HEK293T (cell line): ENCODE data around the gene TCFL5.

Source experiments
- CTCF ChIA-PET: fragments of 350-600 bp; formaldehyde crosslinking; extraction: SDS; loops from one replicate; lab custom pipeline; 2021; ENCODE audit warnings: antibody characterized with exemption, inconsistent platforms; lab: Yijun Ruan, JAX
- POLR2A ChIA-PET: fragments of 350-600 bp; formaldehyde crosslinking; extraction: SDS; loops from one replicate; lab custom pipeline; 2020; ENCODE audit warnings: antibody characterized with exemption, inconsistent platforms; lab: Yijun Ruan, JAX
- DNase-seq: peaks from one replicate; pipeline ENCODE4 v3.0.0; 2012; ENCODE audit warnings: mixed read lengths; ENCODE audit errors: extremely low spot score
- ARNT ChIP-seq: fragments of 450-650 bp; IDR thresholded peaks from 2 replicates; pipeline ENCODE4 v1.6.1; 2017; ENCODE audit warnings: mild to moderate bottlenecking
- BHLHE40 ChIP-seq: fragments of 450-650 bp; IDR thresholded peaks from 2 replicates; pipeline ENCODE4 v1.6.1; 2016; ENCODE audit warnings: mild to moderate bottlenecking, moderate library complexity, borderline replicate concordance
- CTBP1 ChIP-seq: fragments of 450-650 bp; IDR thresholded peaks from 2 replicates; pipeline ENCODE4 v1.6.1; 2016; ENCODE audit warnings: borderline replicate concordance
- ELF4 ChIP-seq: fragments of 450-650 bp; IDR thresholded peaks from 2 replicates; pipeline ENCODE4 v1.6.1; 2017; ENCODE audit warnings: antibody characterized with exemption
- FOXA1 ChIP-seq: fragments of 450-650 bp; IDR thresholded peaks from 2 replicates; pipeline ENCODE4 v1.6.1; 2016; ENCODE audit warnings: mild to moderate bottlenecking
- FOXK2 ChIP-seq: fragments of 450-650 bp; IDR thresholded peaks from 2 replicates; pipeline ENCODE4 v1.6.1; 2016; ENCODE audit warnings: mild to moderate bottlenecking
- FOXM1 ChIP-seq: fragments of 450-650 bp; IDR thresholded peaks from 2 replicates; pipeline ENCODE4 v1.6.1; 2017; ENCODE audit warnings: mild to moderate bottlenecking, borderline replicate concordance
- HDGF ChIP-seq: fragments of 450-650 bp; IDR thresholded peaks from 2 replicates; pipeline ENCODE4 v1.6.1; 2017; ENCODE audit warnings: antibody characterized with exemption, borderline replicate concordance
- L3MBTL2 ChIP-seq: fragments of 450-650 bp; conservative IDR thresholded peaks from 2 replicates; pipeline ENCODE4 v1.6.1; 2016; ENCODE audit warnings: mild to moderate bottlenecking
- LEF1 ChIP-seq: fragments of 450-650 bp; IDR thresholded peaks from 2 replicates; pipeline ENCODE4 v1.6.1; 2017; ENCODE audit warnings: mild to moderate bottlenecking, borderline replicate concordance
- NFRKB ChIP-seq: fragments of 450-650 bp; IDR thresholded peaks from 2 replicates; pipeline ENCODE4 v1.6.1; 2016; ENCODE audit warnings: mild to moderate bottlenecking, moderate library complexity
- SP1 ChIP-seq: fragments of 450-650 bp; IDR thresholded peaks from 2 replicates; pipeline ENCODE4 v1.6.1; 2017
- SUZ12 ChIP-seq: fragments of 450-650 bp; IDR thresholded peaks from 2 replicates; pipeline ENCODE4 v1.6.1; 2016; ENCODE audit warnings: mild to moderate bottlenecking
- TARDBP ChIP-seq: fragments of 450-650 bp; IDR thresholded peaks from 2 replicates; pipeline ENCODE4 v1.6.1; 2016
- ZNF384 ChIP-seq: fragments of 450-650 bp; IDR thresholded peaks from 2 replicates; pipeline ENCODE4 v1.6.1; 2016
- TF ChIP-seq, protein P1 (sequence below): fragments of 450-650 bp; IDR thresholded peaks from 2 replicates; pipeline ENCODE4 v1.6.1; 2016

The TCFL5 gene

DNA sequence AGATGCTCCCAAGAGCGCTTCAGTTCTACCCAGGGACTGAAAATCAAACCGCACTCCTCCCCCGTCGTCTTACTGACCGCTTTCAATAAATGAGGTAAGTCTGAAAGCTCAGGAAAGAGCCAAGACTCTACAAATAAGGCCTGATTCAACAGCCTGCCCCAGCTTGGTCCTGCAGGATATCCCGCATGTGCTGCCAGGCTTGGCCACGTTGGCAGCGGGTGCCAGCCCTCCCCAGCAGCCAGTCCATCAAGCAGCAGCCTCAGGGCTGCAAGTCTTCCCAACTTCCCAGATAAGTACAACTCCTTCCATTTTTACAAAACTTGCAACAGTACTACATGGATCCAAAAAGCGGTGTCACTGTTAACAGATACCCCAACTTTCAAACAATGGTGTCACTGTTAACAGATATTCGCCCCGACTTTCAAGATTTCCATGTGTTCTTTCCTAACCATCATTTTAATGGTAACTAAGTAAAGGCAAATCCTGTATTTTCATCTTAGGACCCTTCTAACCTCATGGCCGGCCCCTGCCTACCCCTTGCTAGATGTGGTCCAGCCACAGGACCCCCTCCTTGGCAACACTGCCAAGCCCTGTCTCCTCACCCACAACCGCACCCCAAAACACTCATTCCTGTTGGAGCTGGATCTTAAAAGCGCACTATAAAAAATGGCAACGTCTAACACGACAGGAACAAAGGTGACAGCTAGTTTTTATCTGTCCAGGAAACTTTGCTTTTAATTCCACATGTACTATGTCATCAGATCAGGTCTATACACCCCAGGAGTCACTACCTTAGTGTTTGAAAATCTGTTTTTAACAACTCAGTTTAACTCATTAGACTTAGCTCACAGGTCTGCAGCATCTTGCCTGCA is 36.7 kb upstream of the TCFL5 start:
- TF ChIP-seq FOXA1 (no peak), NFRKB (no peak), LEF1 (no peak), ARNT (no peak)
- no peak for DNase-seq
- CTCF ChIA-PET: interaction anchor here (0.6 to 0.8 kb wide), 3 partner anchors 25 to 165 kb away, joined by 3 to 6 read pairs (median 3); no protein-coding TSS in a partner anchor
- POLR2A ChIA-PET: no interaction called here

DNA sequence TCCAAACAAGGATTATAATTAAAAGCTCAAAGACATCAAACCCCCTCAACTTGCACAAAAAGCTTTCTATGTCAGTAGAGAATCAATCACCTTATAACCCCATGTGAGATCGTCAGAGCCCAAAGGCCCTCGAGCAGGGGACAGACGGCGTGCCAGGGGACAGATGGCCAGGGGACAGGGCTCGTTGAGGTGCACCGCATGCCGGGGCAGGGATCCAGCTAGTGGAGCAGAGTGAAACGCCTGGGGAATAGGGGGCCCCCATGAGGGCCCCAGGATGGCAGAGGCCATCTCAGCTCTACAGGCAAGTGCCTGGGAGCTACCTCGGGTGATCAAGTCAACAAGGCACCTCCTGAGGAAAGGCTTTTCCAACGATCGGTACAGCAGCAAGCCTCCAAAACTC is 36.0 kb upstream of the TCFL5 start:
- TF ChIP-seq FOXA1 (no peak), ZNF384 (no peak), LEF1 (no peak)
- TF ChIP-seq, protein P1, sequence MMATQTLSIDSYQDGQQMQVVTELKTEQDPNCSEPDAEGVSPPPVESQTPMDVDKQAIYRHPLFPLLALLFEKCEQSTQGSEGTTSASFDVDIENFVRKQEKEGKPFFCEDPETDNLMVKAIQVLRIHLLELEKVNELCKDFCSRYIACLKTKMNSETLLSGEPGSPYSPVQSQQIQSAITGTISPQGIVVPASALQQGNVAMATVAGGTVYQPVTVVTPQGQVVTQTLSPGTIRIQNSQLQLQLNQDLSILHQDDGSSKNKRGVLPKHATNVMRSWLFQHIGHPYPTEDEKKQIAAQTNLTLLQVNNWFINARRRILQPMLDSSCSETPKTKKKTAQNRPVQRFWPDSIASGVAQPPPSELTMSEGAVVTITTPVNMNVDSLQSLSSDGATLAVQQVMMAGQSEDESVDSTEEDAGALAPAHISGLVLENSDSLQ: no peak
- CTCF ChIA-PET: interaction anchor here (0.7 kb wide), 1 partner anchor 24 kb away, joined by 3 read pairs; no protein-coding TSS in a partner anchor
- no peak for DNase-seq
- POLR2A ChIA-PET: no interaction called here

DNA sequence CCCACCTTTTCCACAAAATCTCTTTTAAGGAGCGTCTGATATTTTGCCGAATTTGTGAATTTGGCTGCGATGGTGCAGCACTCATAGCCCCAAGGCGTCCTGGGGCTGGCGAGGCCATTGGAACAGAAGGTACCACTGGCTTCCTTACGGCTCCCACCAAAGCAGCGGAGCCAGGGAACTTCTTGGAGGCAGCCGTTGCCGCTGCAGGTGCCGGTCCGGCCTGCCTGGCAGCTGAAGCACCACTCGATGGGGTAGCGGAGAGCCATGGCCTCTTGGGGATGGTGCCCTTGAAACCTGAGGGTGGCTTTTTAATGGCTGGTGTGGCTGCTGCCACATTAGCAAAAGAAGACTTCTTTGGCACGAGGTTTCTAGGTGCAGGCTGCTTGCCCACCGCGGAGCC is 34.9 kb upstream of the TCFL5 start:
- ChIA-PET CTCF (no interaction called here), POLR2A (no interaction called here)
- DNase-seq: no peak

DNA sequence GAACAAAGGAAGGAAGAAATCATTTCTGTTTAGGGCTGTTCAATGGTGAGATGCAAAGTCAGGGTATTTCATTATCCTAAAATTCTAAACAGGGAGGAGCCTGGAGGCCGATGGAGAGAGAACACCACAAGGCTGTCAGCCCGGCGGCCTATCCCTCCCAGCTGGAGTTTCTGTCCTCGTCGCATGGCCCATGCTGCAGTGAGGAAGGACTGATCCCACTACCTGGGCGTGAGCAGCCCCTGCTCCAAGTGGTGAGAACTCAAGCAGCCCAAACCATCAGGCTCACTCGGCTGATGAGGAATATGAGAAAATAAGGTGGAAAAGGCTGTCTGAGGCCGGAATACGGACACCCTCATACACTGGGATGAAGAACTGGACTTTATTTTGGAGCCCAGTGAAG is 33.9 kb upstream of the TCFL5 start:
- DNase-seq: no peak
- ChIA-PET CTCF (no interaction called here), POLR2A (no interaction called here)
- TF ChIP-seq L3MBTL2 (no peak), HDGF (no peak), ELF4 (no peak), FOXM1 (no peak), NFRKB (no peak), BHLHE40 (no peak), ARNT (no peak), TARDBP (no peak), ZNF384 (no peak), FOXA1 (no peak), SP1 (no peak), SUZ12 (no peak), FOXK2 (no peak), CTBP1 (no peak)
- TF ChIP-seq, protein P1: no peak

More for the DNA sequence above, 34.9 kb upstream of the TCFL5 start:
- TF ChIP-seq LEF1: no peak
- TF ChIP-seq TARDBP: no peak
- no peak for TF ChIP-seq CTBP1
- no peak for TF ChIP-seq ZNF384
- no peak for TF ChIP-seq FOXA1
- TF ChIP-seq FOXK2: no peak
- TF ChIP-seq SUZ12: no peak
- TF ChIP-seq FOXM1: no peak
- TF ChIP-seq, protein P1: no peak
- no peak for TF ChIP-seq L3MBTL2
- TF ChIP-seq SP1: no peak
- no peak for TF ChIP-seq BHLHE40
- TF ChIP-seq ELF4: no peak
- TF ChIP-seq HDGF: no peak
- no peak for TF ChIP-seq NFRKB
- TF ChIP-seq ARNT: no peak

DNA sequence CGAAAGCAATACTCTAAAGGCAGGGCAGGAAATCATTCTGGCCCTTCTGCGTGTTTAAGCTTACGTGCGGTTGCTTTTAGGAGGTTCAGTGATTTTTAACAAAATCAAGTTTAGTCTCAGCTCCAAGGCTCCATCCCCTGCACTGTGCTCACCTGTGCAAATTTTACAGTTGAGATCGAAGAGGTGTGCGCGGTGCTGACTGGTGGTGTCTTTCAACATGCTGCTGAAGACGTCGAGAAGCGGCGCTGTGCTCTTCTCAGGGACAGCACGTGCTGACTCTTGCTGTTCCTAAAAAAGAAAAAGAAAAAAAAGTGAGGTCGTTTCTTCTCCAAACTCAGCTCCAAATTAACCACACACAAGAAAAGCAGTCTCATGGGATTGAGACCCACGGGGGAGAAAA is 32.6 kb upstream of the TCFL5 start:
- TF ChIP-seq FOXK2 (no peak), SUZ12 (no peak), LEF1 (no peak), HDGF (no peak), FOXA1 (no peak)
- TF ChIP-seq, protein P1: no peak
- ChIA-PET CTCF (no interaction called here), POLR2A (no interaction called here)

DNA sequence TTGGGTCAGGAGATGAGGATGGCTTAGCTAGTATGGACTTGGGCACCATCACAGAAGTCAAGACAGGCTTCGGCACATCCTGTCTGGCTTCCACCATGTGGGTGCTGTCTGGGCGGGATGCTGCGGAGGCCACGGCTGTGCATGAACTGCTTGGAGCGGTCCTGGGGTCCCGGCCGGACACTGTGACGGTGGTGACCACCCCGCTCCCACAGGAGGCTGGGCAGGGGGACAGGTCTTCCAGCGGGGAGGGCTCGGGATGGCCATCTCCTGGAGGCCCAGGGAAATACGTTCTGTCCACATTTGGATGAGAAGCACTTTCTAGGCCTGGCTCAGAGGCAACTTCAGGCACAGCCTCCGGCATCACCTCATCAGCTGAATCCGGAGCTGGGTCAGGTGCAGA is 32.1 kb upstream of the TCFL5 start:
- CTCF ChIA-PET: no interaction called here
- POLR2A ChIA-PET: no interaction called here
- DNase-seq: no peak
- TF ChIP-seq FOXK2 (no peak), CTBP1 (no peak), SP1 (no peak), TARDBP (no peak), LEF1 (no peak), ARNT (no peak), SUZ12 (no peak), HDGF (no peak), FOXA1 (no peak), NFRKB (no peak), BHLHE40 (no peak), FOXM1 (no peak), L3MBTL2 (no peak), ZNF384 (no peak)
- TF ChIP-seq, protein P1: no peak

More for the DNA sequence above, 32.6 kb upstream of the TCFL5 start:
- no peak for DNase-seq
